ENCODE data around the gene MPDU1.

MPDU1 gene

DNA sequence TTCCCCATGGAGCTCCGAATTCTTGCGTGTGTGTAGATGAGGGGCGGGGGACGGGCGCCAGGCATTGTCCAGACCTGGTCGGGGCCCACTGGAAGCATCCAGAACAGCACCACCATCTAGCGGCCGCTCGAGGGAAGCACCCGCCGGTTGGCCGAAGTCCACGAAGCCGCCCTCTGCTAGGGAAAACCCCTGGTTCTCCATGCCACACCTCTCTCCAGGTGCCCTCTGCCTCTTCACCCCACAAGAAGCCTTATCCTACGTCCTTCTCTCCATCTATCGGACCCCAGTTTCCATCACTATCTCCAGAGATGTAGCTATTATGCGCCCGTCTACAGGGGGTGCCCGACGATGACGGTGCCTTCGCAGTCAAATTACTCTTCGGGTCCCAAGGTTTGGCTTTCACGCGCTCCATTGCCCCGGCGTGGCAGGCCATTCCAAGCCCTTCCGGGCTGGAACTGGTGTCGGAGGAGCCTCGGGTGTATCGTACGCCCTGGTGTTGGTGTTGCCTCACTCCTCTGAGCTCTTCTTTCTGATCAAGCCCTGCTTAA lies 22.6 kb upstream of the MPDU1 start:
- H3K27ac ChIP-seq = peak overlapping the region; percentile 91 to 98
- H3K4me3 ChIP-seq = peak overlapping the region; percentile 95
- peak; percentile 84 for TF ChIP-seq CTCF (IDR thresholded peaks at IDR 0.05)
- peak; percentile 91 for DNase-seq (ENCODE audit: low spot score)

GRCh38 chr17:7561589-7562207 lies 22.0 kb upstream of the MPDU1 start, which contains the start of gene SENP3:
Gene SENP3, plus strand, starts transcription at chr17:7561919. Its CDS starts 1,158 bp downstream, at chr17:7563077.
- Histone ChIP-seq H3K27ac (peak within 1 kb of the TSS; percentile 91 to 98), H3K4me3 (peak within 1 kb of the TSS; percentile 95)
- DNase-seq (ENCODE audit: low spot score) = peak; percentile 89
- TF ChIP-seq CTCF (IDR thresholded peaks at IDR 0.05) = no peak

GRCh38 chr17:7562208-7562605 lies 21.4 kb upstream of the MPDU1 start:
- Histone ChIP-seq H3K27ac (peak overlapping the region; percentile 91 to 98), H3K4me3 (peak overlapping the region; percentile 95)
- DNase-seq (ENCODE audit: low spot score) = no peak
- TF ChIP-seq CTCF (IDR thresholded peaks at IDR 0.05) = no peak

GRCh38 chr17:7563115-7563869 lies 20.4 kb upstream of the MPDU1 start:
- no peak for DNase-seq (ENCODE audit: low spot score)
- TF ChIP-seq CTCF (IDR thresholded peaks at IDR 0.05) = no peak
- H3K4me3 ChIP-seq = peak overlapping the region; percentile 95
- no peak overlapping the region for H3K27ac ChIP-seq

DNA sequence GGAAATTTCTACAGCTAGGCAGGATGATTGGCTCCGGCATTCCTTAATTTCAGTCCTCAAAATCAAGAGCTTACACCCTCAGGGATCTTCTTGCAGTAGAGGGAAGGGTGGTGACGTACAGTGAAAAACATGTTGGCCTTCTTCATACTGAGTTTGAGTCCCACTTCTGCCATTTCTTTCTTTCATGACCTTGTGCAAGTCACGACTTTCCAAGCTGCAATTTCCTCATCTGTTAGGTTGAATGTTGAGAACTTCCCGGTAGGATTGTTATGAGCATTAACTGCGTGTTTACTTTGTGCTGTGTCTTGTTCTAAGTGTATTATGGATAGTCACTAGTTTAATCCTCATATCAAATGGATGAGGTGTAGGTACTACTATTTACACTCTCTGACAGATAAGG lies 14.1 kb upstream of the MPDU1 start:
- H3K27ac ChIP-seq = no peak overlapping the region
- no peak overlapping the region for H3K4me3 ChIP-seq
- no peak for DNase-seq (ENCODE audit: low spot score)
- TF ChIP-seq CTCF (IDR thresholded peaks at IDR 0.05) = no peak

DNA sequence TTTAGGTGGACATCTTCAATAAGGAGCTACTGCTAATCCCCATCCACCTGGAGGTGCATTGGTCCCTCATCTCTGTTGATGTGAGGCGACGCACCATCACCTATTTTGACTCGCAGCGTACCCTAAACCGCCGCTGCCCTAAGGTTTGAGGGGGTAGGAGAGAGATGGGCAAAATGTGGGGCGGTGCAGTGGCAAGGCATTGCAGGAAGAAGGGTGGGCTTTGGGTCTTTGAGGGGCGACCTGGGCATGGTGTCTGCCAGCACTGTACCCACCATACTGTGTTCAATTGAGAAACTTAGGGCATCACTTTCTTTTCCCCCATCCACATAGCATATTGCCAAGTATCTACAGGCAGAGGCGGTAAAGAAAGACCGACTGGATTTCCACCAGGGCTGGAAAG lies 13.3 kb upstream of the MPDU1 start:
- no peak for TF ChIP-seq CTCF (IDR thresholded peaks at IDR 0.05)
- no peak overlapping the region for H3K27ac ChIP-seq
- no peak for DNase-seq (ENCODE audit: low spot score)
- H3K4me3 ChIP-seq = no peak overlapping the region

DNA sequence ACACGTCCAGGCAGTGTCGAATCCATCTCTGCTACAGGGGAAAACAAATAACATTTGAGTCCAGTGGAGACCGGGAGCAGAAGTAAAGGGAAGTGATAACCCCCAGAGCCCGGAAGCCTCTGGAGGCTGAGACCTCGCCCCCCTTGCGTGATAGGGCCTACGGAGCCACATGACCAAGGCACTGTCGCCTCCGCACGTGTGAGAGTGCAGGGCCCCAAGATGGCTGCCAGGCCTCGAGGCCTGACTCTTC lies 11.4 kb upstream of the MPDU1 start:
- no peak for TF ChIP-seq CTCF (IDR thresholded peaks at IDR 0.05)
- no peak for DNase-seq (ENCODE audit: low spot score)
- peak overlapping the region; percentile 75 for H3K4me3 ChIP-seq
- peak overlapping the region; percentile 79 to 96 for H3K27ac ChIP-seq

Data from coronary artery (tissue), 2 donors.